WTC11 (cell line): Measurements from ENCODE around the gene CAND2. TPM values are rescaled to one million over a fixed set of nuclear protein-coding genes. Genes with fewer than 3 reads are reported as not detected.

Source experiments
- ATAC-seq: fragments of 200-7000 bp; cut with Tn5 transposase; 2 replicates; pipeline ENCODE4 v1.10.0; 2021; ENCODE audit warnings: mild to moderate bottlenecking, moderate library complexity
- CTCF ChIA-PET: fragments of 300-600 bp; sonication (Branson Sonifier 250); formaldehyde crosslinking; loops from one replicate; lab custom pipeline; 2021; ENCODE audit warnings: antibody characterized with exemption; lab: Charles Lee
- POLR2A ChIA-PET: fragments of 350-600 bp; sonication (Branson Sonifier 250); formaldehyde crosslinking; loops from one replicate; lab custom pipeline; 2021; ENCODE audit warnings: antibody characterized with exemption; lab: Charles Lee
- DNase-seq: peaks from one replicate; pipeline ENCODE4 v3.0.0; 2021; ENCODE audit warnings: low spot score
- H3K27ac Mint-ChIP-seq: 2 replicates; pipeline ENCODE4 v1.8.0; 2021; ENCODE audit warnings: mixed read lengths
- H3K27me3 Mint-ChIP-seq: 2 replicates; pipeline ENCODE4 v1.8.0; 2021; ENCODE audit warnings: low read depth, mild to moderate bottlenecking, moderate library complexity, mixed read lengths
- H3K36me3 Mint-ChIP-seq: 2 replicates; pipeline ENCODE4 v1.8.0; 2021; ENCODE audit warnings: mixed read lengths
- H3K4me1 Mint-ChIP-seq: 2 replicates; pipeline ENCODE4 v1.8.0; 2022; ENCODE audit warnings: mixed read lengths
- H3K4me3 Mint-ChIP-seq: 2 replicates; pipeline ENCODE4 v1.8.0; 2021; ENCODE audit warnings: mild to moderate bottlenecking, moderate library complexity, mixed read lengths
- H3K9me3 Mint-ChIP-seq: 2 replicates; pipeline ENCODE4 v1.8.0; 2021; ENCODE audit warnings: mixed read lengths
- CREB1 ChIP-seq: sonication (generic); formaldehyde crosslinking; IDR thresholded peaks from 2 replicates; pipeline ENCODE4 v1.8.0; 2023; ENCODE audit warnings: mild to moderate bottlenecking, missing genetic modification reagents
- CREM ChIP-seq: sonication (generic); formaldehyde crosslinking; IDR thresholded peaks from 2 replicates; pipeline ENCODE4 v1.8.1; 2022; ENCODE audit warnings: mild to moderate bottlenecking, missing genetic modification reagents, moderate library complexity
- GABPB1 ChIP-seq: sonication (generic); formaldehyde crosslinking; IDR thresholded peaks from 2 replicates; pipeline ENCODE4 v1.8.1; 2023; ENCODE audit warnings: mild to moderate bottlenecking, missing genetic modification reagents
- KAT7 ChIP-seq: sonication (generic); formaldehyde crosslinking; IDR thresholded peaks from 2 replicates; pipeline ENCODE4 v1.8.1; 2023; ENCODE audit warnings: missing genetic modification reagents, mild to moderate bottlenecking, borderline replicate concordance
- NFATC4 ChIP-seq: fragments of 250-450 bp; sonication (Bioruptor Pico); IDR thresholded peaks from 2 replicates; pipeline ENCODE4 v1.9.0; 2021; ENCODE audit warnings: mild to moderate bottlenecking
- NFYB ChIP-seq: sonication (generic); formaldehyde crosslinking; conservative IDR thresholded peaks from 2 replicates; pipeline ENCODE4 v1.8.0; 2022; ENCODE audit warnings: low read depth, missing genetic modification reagents
- NR1H2 ChIP-seq: sonication (generic); formaldehyde crosslinking; IDR thresholded peaks from 2 replicates; pipeline ENCODE4 v1.9.0; 2021; ENCODE audit warnings: mild to moderate bottlenecking, moderate library complexity, missing genetic modification reagents
- NR2C2 ChIP-seq: sonication (generic); formaldehyde crosslinking; IDR thresholded peaks from 2 replicates; pipeline ENCODE4 v1.8.0; 2022; ENCODE audit warnings: mild to moderate bottlenecking, missing genetic modification reagents
- NR3C1 ChIP-seq: sonication (generic); formaldehyde crosslinking; conservative IDR thresholded peaks from 2 replicates; pipeline ENCODE4 v1.8.1; 2023; ENCODE audit warnings: low read depth, mild to moderate bottlenecking, missing genetic modification reagents
- SMAD3 ChIP-seq: sonication (generic); formaldehyde crosslinking; IDR thresholded peaks from 2 replicates; pipeline ENCODE4 v1.8.0; 2022; ENCODE audit warnings: missing genetic modification reagents, mild to moderate bottlenecking, borderline replicate concordance
- TEAD4 ChIP-seq: sonication (generic); formaldehyde crosslinking; IDR thresholded peaks from 2 replicates; pipeline ENCODE4 v1.8.0; 2022; ENCODE audit warnings: mild to moderate bottlenecking, missing genetic modification reagents
- TP53 ChIP-seq: sonication (generic); formaldehyde crosslinking; IDR thresholded peaks from 2 replicates; pipeline ENCODE4 v1.8.1; 2023; ENCODE audit warnings: mild to moderate bottlenecking, missing genetic modification reagents
- USF2 ChIP-seq: sonication (generic); formaldehyde crosslinking; IDR thresholded peaks from 2 replicates; pipeline ENCODE4 v1.8.1; 2023; ENCODE audit warnings: mild to moderate bottlenecking, missing genetic modification reagents, moderate library complexity
- ZNF232 ChIP-seq: sonication (generic); formaldehyde crosslinking; IDR thresholded peaks from 2 replicates; pipeline ENCODE4 v1.8.0; 2022; ENCODE audit warnings: mild to moderate bottlenecking, missing genetic modification reagents
- ZNF416 ChIP-seq: fragments of 250-450 bp; sonication (Bioruptor Pico); IDR thresholded peaks from 2 replicates; pipeline ENCODE4 v1.9.0; 2021; ENCODE audit warnings: mild to moderate bottlenecking, inconsistent platforms
- ZSCAN18 ChIP-seq: fragments of 250-450 bp; sonication (Bioruptor Pico); IDR thresholded peaks from 2 replicates; pipeline ENCODE4 v2.1.2; 2022; ENCODE audit warnings: mild to moderate bottlenecking, moderate library complexity
- total RNA-seq: library from RNA; stranded (reverse); gene quantifications from 3 replicates; pipeline ENCODE4 v1.2.3, GENCODE V29; 2021
- TF ChIP-seq, protein P1 (sequence below): sonication (generic); formaldehyde crosslinking; IDR thresholded peaks from 2 replicates; pipeline ENCODE4 v1.8.0; 2022; ENCODE audit warnings: mild to moderate bottlenecking, missing genetic modification reagents
- TF ChIP-seq, protein P2 (sequence below): sonication (generic); formaldehyde crosslinking; IDR thresholded peaks from 2 replicates; pipeline ENCODE4 v1.8.0; 2022; ENCODE audit warnings: mild to moderate bottlenecking, missing genetic modification reagents
- TF ChIP-seq, protein P3 (sequence below): sonication (generic); formaldehyde crosslinking; IDR thresholded peaks from 2 replicates; pipeline ENCODE4 v1.8.1; 2022; ENCODE audit warnings: low read depth, mild to moderate bottlenecking, moderate library complexity, missing genetic modification reagents, borderline replicate concordance
- TF ChIP-seq, protein P4 (sequence below): sonication (generic); formaldehyde crosslinking; conservative IDR thresholded peaks from 2 replicates; pipeline ENCODE4 v1.8.1; 2023; ENCODE audit warnings: mild to moderate bottlenecking, low read depth, missing genetic modification reagents, moderate library complexity
- TF ChIP-seq, protein P5 (sequence below): sonication (generic); formaldehyde crosslinking; IDR thresholded peaks from 2 replicates; pipeline ENCODE4 v1.8.1; 2023; ENCODE audit warnings: mild to moderate bottlenecking, missing genetic modification reagents, borderline replicate concordance

Gene CAND2
- total RNA-seq, 1 experiment from 2014 or later: 15.4 TPM

DNA sequence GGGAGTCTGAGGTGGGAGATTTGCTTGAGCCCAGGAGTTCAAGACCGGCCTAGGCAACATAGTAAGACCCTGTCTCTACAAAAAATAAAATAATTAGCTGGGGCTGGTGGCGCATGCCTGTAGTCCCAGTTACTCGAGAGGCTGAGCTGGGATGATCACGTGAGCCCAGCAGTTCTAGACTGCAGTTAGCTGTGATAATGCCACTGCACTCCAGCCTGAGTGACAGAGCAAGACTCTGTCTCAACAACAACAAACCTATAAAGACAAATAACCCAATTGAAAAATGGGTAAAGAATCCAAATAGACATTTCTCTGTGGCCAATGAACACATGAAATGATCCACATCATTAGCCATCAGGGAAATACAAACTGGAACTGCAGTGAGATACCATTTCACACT lies 46.0 kb downstream of the CAND2 start:
- POLR2A ChIA-PET: no interaction called here
- Mint-ChIP-seq H3K27ac (no peak overlapping the region), H3K27me3 (peaks cover 4% of the 10 kb centered on the region), H3K4me3 (no peak overlapping the region), H3K36me3 (peaks cover 58% of the 10 kb centered on the region), H3K9me3 (peaks cover 24% of the 10 kb centered on the region)
- ATAC-seq: no peak
- CTCF ChIA-PET: interaction anchor here (1.2 to 2.6 kb wide), 12 partner anchors 10 to 153 kb away, joined by 3 to 15 read pairs (median 6); partner anchors contain the start of gene CAND2
- TF ChIP-seq TP53 (no peak), ZNF232 (CRISPR knock-in tag) (no peak), CREM (CRISPR knock-in tag) (no peak), USF2 (CRISPR knock-in tag) (no peak), SMAD3 (CRISPR knock-in tag) (no peak)
- TF ChIP-seq, protein P1, sequence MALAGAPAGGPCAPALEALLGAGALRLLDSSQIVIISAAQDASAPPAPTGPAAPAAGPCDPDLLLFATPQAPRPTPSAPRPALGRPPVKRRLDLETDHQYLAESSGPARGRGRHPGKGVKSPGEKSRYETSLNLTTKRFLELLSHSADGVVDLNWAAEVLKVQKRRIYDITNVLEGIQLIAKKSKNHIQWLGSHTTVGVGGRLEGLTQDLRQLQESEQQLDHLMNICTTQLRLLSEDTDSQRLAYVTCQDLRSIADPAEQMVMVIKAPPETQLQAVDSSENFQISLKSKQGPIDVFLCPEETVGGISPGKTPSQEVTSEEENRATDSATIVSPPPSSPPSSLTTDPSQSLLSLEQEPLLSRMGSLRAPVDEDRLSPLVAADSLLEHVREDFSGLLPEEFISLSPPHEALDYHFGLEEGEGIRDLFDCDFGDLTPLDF (CRISPR knock-in tag): no peak
- TF ChIP-seq, all 79 proteins: peak for 0
- H3K4me1 Mint-ChIP-seq: peaks cover 40% of the 10 kb centered on the region
- no peak for DNase-seq

GRCh38 chr3:12845811-12846210 lies 49.3 kb downstream of the CAND2 start:
- Mint-ChIP-seq H3K9me3 (peaks cover 29% of the 10 kb centered on the region), H3K27ac (no peak overlapping the region), H3K36me3 (peaks cover 24% of the 10 kb centered on the region), H3K4me1 (peaks cover 7% of the 10 kb centered on the region), H3K4me3 (no peak overlapping the region), H3K27me3 (peaks cover 6% of the 10 kb centered on the region)
- DNase-seq: no peak
- TF ChIP-seq, protein P2, sequence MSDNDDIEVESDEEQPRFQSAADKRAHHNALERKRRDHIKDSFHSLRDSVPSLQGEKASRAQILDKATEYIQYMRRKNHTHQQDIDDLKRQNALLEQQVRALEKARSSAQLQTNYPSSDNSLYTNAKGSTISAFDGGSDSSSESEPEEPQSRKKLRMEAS (CRISPR knock-in tag): no peak
- TF ChIP-seq KAT7 (CRISPR knock-in tag): no peak
- TF ChIP-seq, protein P3, sequence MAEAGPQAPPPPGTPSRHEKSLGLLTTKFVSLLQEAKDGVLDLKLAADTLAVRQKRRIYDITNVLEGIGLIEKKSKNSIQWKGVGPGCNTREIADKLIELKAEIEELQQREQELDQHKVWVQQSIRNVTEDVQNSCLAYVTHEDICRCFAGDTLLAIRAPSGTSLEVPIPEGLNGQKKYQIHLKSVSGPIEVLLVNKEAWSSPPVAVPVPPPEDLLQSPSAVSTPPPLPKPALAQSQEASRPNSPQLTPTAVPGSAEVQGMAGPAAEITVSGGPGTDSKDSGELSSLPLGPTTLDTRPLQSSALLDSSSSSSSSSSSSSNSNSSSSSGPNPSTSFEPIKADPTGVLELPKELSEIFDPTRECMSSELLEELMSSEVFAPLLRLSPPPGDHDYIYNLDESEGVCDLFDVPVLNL (CRISPR knock-in tag): no peak
- TF ChIP-seq NR3C1 (CRISPR knock-in tag): no peak
- TF ChIP-seq NR1H2: no peak
- TF ChIP-seq CREB1 (CRISPR knock-in tag): no peak
- no peak for TF ChIP-seq ZNF416 (CRISPR knock-in tag)
- TF ChIP-seq NFYB (CRISPR knock-in tag): no peak
- TF ChIP-seq GABPB1: no peak
- TF ChIP-seq TEAD4 (CRISPR knock-in tag): no peak
- TF ChIP-seq ZSCAN18 (CRISPR knock-in tag): no peak
- TF ChIP-seq NR2C2 (CRISPR knock-in tag): no peak
- TF ChIP-seq, protein P4, sequence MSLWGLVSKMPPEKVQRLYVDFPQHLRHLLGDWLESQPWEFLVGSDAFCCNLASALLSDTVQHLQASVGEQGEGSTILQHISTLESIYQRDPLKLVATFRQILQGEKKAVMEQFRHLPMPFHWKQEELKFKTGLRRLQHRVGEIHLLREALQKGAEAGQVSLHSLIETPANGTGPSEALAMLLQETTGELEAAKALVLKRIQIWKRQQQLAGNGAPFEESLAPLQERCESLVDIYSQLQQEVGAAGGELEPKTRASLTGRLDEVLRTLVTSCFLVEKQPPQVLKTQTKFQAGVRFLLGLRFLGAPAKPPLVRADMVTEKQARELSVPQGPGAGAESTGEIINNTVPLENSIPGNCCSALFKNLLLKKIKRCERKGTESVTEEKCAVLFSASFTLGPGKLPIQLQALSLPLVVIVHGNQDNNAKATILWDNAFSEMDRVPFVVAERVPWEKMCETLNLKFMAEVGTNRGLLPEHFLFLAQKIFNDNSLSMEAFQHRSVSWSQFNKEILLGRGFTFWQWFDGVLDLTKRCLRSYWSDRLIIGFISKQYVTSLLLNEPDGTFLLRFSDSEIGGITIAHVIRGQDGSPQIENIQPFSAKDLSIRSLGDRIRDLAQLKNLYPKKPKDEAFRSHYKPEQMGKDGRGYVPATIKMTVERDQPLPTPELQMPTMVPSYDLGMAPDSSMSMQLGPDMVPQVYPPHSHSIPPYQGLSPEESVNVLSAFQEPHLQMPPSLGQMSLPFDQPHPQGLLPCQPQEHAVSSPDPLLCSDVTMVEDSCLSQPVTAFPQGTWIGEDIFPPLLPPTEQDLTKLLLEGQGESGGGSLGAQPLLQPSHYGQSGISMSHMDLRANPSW (CRISPR knock-in tag): no peak
- TF ChIP-seq, protein P5, sequence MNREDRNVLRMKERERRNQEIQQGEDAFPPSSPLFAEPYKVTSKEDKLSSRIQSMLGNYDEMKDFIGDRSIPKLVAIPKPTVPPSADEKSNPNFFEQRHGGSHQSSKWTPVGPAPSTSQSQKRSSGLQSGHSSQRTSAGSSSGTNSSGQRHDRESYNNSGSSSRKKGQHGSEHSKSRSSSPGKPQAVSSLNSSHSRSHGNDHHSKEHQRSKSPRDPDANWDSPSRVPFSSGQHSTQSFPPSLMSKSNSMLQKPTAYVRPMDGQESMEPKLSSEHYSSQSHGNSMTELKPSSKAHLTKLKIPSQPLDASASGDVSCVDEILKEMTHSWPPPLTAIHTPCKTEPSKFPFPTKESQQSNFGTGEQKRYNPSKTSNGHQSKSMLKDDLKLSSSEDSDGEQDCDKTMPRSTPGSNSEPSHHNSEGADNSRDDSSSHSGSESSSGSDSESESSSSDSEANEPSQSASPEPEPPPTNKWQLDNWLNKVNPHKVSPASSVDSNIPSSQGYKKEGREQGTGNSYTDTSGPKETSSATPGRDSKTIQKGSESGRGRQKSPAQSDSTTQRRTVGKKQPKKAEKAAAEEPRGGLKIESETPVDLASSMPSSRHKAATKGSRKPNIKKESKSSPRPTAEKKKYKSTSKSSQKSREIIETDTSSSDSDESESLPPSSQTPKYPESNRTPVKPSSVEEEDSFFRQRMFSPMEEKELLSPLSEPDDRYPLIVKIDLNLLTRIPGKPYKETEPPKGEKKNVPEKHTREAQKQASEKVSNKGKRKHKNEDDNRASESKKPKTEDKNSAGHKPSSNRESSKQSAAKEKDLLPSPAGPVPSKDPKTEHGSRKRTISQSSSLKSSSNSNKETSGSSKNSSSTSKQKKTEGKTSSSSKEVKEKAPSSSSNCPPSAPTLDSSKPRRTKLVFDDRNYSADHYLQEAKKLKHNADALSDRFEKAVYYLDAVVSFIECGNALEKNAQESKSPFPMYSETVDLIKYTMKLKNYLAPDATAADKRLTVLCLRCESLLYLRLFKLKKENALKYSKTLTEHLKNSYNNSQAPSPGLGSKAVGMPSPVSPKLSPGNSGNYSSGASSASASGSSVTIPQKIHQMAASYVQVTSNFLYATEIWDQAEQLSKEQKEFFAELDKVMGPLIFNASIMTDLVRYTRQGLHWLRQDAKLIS (CRISPR knock-in tag): no peak
- TF ChIP-seq NFATC4 (CRISPR knock-in tag): no peak
- ChIA-PET POLR2A (interaction anchor here (1.0 kb wide), 1 partner anchor 13 kb away, joined by 4 read pairs; no protein-coding TSS in a partner anchor), CTCF (interaction anchor here (0.6 kb wide), 1 partner anchor 10 kb away, joined by 3 read pairs; no protein-coding TSS in a partner anchor)
- no peak for ATAC-seq
